Measurements from ENCODE around the gene EFNB1. TPM values are rescaled to one million over a fixed set of nuclear protein-coding genes. Genes with fewer than 3 reads are reported as not detected.

Gene EFNB1
- total and polyA plus RNA-seq, 10 of the 15 experiments (the other 5 are each of a cell fraction or from before 2014, with no cell fraction given): 0.02 to 1.0 (median 0.81) TPM; not detected in 1

DNA sequence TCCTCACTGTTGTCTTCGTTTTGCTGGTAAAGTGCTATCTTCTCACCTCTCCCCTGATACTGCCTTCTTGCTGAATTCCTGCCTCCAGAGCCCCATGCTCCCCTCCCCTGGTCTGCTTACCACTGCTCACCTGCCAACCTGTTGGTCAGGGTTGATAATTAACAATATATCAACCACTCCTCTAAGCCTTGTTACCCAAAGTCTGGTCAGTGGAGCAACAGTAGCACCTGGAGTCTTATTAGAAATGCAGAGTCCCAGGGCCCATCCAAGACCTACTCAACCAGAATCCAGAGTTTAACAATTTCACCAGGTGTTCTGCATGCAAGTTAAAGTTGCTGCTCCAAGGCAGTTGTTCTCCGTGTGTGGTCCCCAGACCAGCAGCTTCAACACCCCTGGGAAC lies 55.0 kb downstream of the EFNB1 start (continued):
- TF ChIP-seq, protein P1, sequence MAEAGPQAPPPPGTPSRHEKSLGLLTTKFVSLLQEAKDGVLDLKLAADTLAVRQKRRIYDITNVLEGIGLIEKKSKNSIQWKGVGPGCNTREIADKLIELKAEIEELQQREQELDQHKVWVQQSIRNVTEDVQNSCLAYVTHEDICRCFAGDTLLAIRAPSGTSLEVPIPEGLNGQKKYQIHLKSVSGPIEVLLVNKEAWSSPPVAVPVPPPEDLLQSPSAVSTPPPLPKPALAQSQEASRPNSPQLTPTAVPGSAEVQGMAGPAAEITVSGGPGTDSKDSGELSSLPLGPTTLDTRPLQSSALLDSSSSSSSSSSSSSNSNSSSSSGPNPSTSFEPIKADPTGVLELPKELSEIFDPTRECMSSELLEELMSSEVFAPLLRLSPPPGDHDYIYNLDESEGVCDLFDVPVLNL (IDR thresholded peaks at IDR 0.05; ENCODE audit: low read depth, low read length): no peak
- TF ChIP-seq NR2C2 (IDR thresholded peaks at IDR 0.05; ENCODE audit: borderline replicate concordance, control insufficient read depth, insufficient read length, low read depth): no peak
- no peak for TF ChIP-seq ATF7 (IDR thresholded peaks at IDR 0.05; ENCODE audit: low read depth)
- no peak for TF ChIP-seq RUNX3 (IDR thresholded peaks at IDR 0.05; ENCODE audit: low read length)
- TF ChIP-seq NFYA (IDR thresholded peaks at IDR 0.05; ENCODE audit: borderline replicate concordance, low read depth, low read length): no peak
- TF ChIP-seq, protein P2, sequence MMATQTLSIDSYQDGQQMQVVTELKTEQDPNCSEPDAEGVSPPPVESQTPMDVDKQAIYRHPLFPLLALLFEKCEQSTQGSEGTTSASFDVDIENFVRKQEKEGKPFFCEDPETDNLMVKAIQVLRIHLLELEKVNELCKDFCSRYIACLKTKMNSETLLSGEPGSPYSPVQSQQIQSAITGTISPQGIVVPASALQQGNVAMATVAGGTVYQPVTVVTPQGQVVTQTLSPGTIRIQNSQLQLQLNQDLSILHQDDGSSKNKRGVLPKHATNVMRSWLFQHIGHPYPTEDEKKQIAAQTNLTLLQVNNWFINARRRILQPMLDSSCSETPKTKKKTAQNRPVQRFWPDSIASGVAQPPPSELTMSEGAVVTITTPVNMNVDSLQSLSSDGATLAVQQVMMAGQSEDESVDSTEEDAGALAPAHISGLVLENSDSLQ (IDR thresholded peaks at IDR 0.05): no peak
- TF ChIP-seq KLF5 (IDR thresholded peaks at IDR 0.05; ENCODE audit: partially characterized antibody): no peak
- TF ChIP-seq IKZF2 (IDR thresholded peaks at IDR 0.05): no peak
- TF ChIP-seq, protein P3, sequence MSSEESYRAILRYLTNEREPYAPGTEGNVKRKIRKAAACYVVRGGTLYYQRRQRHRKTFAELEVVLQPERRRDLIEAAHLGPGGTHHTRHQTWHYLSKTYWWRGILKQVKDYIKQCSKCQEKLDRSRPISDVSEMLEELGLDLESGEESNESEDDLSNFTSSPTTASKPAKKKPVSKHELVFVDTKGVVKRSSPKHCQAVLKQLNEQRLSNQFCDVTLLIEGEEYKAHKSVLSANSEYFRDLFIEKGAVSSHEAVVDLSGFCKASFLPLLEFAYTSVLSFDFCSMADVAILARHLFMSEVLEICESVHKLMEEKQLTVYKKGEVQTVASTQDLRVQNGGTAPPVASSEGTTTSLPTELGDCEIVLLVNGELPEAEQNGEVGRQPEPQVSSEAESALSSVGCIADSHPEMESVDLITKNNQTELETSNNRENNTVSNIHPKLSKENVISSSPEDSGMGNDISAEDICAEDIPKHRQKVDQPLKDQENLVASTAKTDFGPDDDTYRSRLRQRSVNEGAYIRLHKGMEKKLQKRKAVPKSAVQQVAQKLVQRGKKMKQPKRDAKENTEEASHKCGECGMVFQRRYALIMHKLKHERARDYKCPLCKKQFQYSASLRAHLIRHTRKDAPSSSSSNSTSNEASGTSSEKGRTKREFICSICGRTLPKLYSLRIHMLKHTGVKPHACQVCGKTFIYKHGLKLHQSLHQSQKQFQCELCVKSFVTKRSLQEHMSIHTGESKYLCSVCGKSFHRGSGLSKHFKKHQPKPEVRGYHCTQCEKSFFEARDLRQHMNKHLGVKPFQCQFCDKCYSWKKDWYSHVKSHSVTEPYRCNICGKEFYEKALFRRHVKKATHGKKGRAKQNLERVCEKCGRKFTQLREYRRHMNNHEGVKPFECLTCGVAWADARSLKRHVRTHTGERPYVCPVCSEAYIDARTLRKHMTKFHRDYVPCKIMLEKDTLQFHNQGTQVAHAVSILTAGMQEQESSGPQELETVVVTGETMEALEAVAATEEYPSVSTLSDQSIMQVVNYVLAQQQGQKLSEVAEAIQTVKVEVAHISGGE (CRISPR knock-in tag; IDR thresholded peaks at IDR 0.05): no peak
- TF ChIP-seq ZNF207 (IDR thresholded peaks at IDR 0.05; ENCODE audit: borderline replicate concordance): no peak
- no peak for TF ChIP-seq HDAC2 (IDR thresholded peaks at IDR 0.05)
- no peak for TF ChIP-seq ZNF274 (IDR thresholded peaks at IDR 0.05; ENCODE audit: insufficient read depth, insufficient read length)
- no peak for TF ChIP-seq TAF1 (IDR thresholded peaks at IDR 0.05; ENCODE audit: borderline replicate concordance, low read depth, low read length)
